ENCODE results near the gene PSTPIP2.

PSTPIP2 gene

GRCh38 chr18:46009125-46009840 is 62.8 kb downstream of the PSTPIP2 start:
- no peak overlapping the region for H3K27ac ChIP-seq
- H3K36me3 ChIP-seq (ENCODE audit: control insufficient read depth, insufficient read depth, low read length) = no peaks in the 10 kb centered on the region
- TF ChIP-seq, protein P1, sequence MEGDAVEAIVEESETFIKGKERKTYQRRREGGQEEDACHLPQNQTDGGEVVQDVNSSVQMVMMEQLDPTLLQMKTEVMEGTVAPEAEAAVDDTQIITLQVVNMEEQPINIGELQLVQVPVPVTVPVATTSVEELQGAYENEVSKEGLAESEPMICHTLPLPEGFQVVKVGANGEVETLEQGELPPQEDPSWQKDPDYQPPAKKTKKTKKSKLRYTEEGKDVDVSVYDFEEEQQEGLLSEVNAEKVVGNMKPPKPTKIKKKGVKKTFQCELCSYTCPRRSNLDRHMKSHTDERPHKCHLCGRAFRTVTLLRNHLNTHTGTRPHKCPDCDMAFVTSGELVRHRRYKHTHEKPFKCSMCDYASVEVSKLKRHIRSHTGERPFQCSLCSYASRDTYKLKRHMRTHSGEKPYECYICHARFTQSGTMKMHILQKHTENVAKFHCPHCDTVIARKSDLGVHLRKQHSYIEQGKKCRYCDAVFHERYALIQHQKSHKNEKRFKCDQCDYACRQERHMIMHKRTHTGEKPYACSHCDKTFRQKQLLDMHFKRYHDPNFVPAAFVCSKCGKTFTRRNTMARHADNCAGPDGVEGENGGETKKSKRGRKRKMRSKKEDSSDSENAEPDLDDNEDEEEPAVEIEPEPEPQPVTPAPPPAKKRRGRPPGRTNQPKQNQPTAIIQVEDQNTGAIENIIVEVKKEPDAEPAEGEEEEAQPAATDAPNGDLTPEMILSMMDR (IDR thresholded peaks at IDR 0.05) = no peak
- no peak overlapping the region for H3K4me3 ChIP-seq (ENCODE audit: low read depth, low read length)
- no peak overlapping the region for H2AFZ ChIP-seq
- H3K79me2 ChIP-seq = no peaks in the 10 kb centered on the region
- no peaks in the 10 kb centered on the region for H3K9me3 ChIP-seq (ENCODE audit: control insufficient read depth, low read length)
- no peaks in the 10 kb centered on the region for H3K27me3 ChIP-seq (ENCODE audit: control insufficient read depth, insufficient read depth, low read length)
- no peak overlapping the region for H3K9ac ChIP-seq
- no peak overlapping the region for H3K4me2 ChIP-seq (ENCODE audit: low read length)
- no peaks in the 10 kb centered on the region for H3K4me1 ChIP-seq

DNA sequence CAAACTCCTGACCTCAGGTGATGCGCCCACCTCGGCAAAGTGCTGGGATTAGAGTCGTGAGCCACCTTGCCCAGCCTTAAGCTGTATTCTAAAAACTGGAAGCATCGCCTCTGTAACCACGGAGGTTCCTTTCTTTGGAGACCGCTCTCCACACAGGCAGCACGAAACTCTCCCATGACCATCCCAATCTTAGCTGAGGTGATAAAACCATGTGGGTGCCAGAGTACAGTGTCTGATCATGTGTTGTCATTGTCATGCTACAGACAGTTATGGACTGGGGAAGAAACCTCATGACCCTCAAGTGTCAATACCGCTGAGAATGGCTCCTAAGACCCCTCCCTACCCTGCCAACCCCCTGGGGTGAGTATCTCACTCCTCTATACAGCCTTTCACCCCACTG is 63.5 kb downstream of the PSTPIP2 start:
- Histone ChIP-seq H3K36me3 (ENCODE audit: control insufficient read depth, insufficient read depth, low read length) (no peaks in the 10 kb centered on the region), H2AFZ (no peak overlapping the region), H3K79me2 (no peaks in the 10 kb centered on the region), H3K4me1 (no peaks in the 10 kb centered on the region), H3K4me3 (ENCODE audit: low read depth, low read length) (no peak overlapping the region), H3K9ac (no peak overlapping the region), H3K27me3 (ENCODE audit: control insufficient read depth, insufficient read depth, low read length) (no peaks in the 10 kb centered on the region), H3K9me3 (ENCODE audit: control insufficient read depth, low read length) (no peaks in the 10 kb centered on the region), H3K27ac (no peak overlapping the region), H3K4me2 (ENCODE audit: low read length) (no peak overlapping the region)
- TF ChIP-seq, protein P1 (IDR thresholded peaks at IDR 0.05) = no peak

- Histone ChIP-seq H3K9ac (no peak overlapping the region), H3K4me3 (ENCODE audit: low read depth, low read length) (no peak overlapping the region), H3K27me3 (ENCODE audit: control insufficient read depth, insufficient read depth, low read length) (no peaks in the 10 kb centered on the region), H3K4me1 (no peaks in the 10 kb centered on the region), H2AFZ (no peak overlapping the region), H3K4me2 (ENCODE audit: low read length) (no peak overlapping the region), H3K27ac (no peak overlapping the region), H3K9me3 (ENCODE audit: control insufficient read depth, low read length) (no peaks in the 10 kb centered on the region), H3K36me3 (ENCODE audit: control insufficient read depth, insufficient read depth, low read length) (no peaks in the 10 kb centered on the region), H3K79me2 (no peaks in the 10 kb centered on the region)
- TF ChIP-seq, protein P1 (IDR thresholded peaks at IDR 0.05) = no peak
Observed at GRCh38 chr18:46007165-46007564, 64.9 kb downstream of the PSTPIP2 start.

- Histone ChIP-seq H3K9me3 (ENCODE audit: control insufficient read depth, low read length) (no peaks in the 10 kb centered on the region), H3K79me2 (no peaks in the 10 kb centered on the region), H3K27ac (no peak overlapping the region), H3K4me2 (ENCODE audit: low read length) (no peak overlapping the region), H3K27me3 (ENCODE audit: control insufficient read depth, insufficient read depth, low read length) (no peaks in the 10 kb centered on the region), H3K9ac (no peak overlapping the region), H3K4me3 (ENCODE audit: low read depth, low read length) (no peak overlapping the region), H3K36me3 (ENCODE audit: control insufficient read depth, insufficient read depth, low read length) (no peaks in the 10 kb centered on the region), H3K4me1 (peaks cover 22% of the 10 kb centered on the region), H2AFZ (no peak overlapping the region)
- TF ChIP-seq, protein P1 (IDR thresholded peaks at IDR 0.05) = no peak
Observed at GRCh38 chr18:46002934-46003333, 69.1 kb downstream of the PSTPIP2 start.

DNA sequence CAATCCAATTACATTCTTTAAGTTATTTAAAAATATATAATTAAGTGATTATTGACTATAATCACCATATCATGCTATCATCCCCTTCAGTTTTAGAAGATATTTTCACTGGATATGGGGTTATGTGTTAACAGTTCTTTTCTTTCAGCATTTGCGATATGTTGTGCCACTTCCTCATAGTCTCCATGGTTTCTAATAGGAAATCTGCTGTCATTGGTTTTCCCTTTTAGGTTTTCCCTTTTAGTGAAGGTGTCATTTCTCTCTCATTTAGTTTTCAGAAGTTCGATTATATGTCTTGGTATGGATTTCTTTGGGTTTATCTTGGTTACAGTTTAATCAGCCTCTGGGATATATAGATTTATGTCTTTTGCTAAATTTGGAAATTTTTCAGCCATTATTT is 70.2 kb downstream of the PSTPIP2 start:
- Histone ChIP-seq H3K79me2 (no peaks in the 10 kb centered on the region), H2AFZ (no peak overlapping the region), H3K9ac (no peak overlapping the region), H3K4me1 (peaks cover 26% of the 10 kb centered on the region), H3K36me3 (ENCODE audit: control insufficient read depth, insufficient read depth, low read length) (no peaks in the 10 kb centered on the region), H3K27ac (no peak overlapping the region), H3K27me3 (ENCODE audit: control insufficient read depth, insufficient read depth, low read length) (no peaks in the 10 kb centered on the region), H3K9me3 (ENCODE audit: control insufficient read depth, low read length) (no peaks in the 10 kb centered on the region), H3K4me3 (ENCODE audit: low read depth, low read length) (no peak overlapping the region), H3K4me2 (ENCODE audit: low read length) (no peak overlapping the region)
- TF ChIP-seq, protein P1 (IDR thresholded peaks at IDR 0.05) = no peak

All from parathyroid adenoma (tissue), 2 donors.